GM18498 (cell line): ENCODE results near the gene ZNF827.
A peak's percentile ranks its signal among the peaks of the same experiment; 100 is the strongest.

Source experiments
- ATAC-seq: cut with Tn5 transposase; IDR thresholded peaks from one replicate; pipeline ENCODE4 v1.9.1; 2021; ENCODE audit warnings: mild to moderate bottlenecking, moderate library complexity; ENCODE audit not compliant: unreplicated experiment

The ZNF827 gene

DNA sequence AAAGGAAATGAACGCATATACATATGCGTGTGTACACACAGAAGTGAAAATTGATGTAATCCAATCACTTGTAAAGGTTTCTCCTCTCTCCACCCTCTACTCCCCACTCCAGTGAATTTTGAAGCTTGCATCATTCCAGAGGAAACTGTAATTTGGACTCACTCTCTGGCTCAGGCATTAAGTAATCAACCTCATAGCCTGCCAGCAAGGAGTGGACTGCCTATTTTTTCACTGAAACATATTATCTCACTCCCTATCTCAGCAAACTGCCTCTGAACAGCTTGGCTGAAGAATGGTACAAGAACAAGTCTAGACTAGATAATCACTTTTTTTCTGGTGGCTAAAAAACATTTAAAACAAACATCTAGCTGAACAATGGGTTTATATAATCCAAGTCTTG is 134.5 kb downstream of the ZNF827 start:
- ATAC-seq: no peak

DNA sequence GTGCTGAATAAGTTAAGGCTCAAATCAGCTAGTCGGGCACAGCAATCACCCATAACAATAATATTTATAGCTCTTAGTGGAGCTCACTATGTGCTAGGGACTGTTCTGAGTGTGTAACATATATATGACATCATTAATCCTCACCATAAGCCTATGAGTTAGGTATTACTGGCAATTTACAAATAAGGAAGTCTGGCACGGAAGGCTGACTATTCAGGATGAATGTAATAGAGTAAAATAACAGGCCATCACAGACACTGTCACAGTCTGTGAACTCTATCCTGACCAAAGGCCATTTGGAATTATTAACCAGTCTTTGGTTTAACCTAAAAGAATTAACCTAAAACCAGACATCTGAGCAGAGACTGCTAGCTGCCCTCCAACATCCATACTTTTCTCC is 139.4 kb downstream of the ZNF827 start:
- no peak for ATAC-seq

DNA sequence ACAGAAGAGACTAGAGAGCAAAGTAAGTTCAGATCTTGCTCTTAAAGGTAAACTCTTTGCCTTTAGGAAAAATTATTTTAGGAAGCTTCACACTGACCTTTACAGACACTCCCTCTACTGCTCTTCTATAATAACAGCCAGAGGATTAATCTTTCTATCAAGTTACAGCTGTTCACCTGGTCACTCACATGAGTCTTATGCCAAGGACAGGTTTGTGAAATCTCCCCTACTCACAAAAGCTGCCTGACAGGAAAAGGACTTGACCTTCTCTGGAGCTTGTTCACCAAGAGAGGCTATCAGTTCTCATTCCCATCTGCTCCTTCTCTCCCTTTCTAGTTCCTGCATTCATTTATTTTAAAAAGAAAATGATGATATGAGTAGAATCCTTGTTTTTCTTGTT is 141.3 kb downstream of the ZNF827 start:
- ATAC-seq: no peak

DNA sequence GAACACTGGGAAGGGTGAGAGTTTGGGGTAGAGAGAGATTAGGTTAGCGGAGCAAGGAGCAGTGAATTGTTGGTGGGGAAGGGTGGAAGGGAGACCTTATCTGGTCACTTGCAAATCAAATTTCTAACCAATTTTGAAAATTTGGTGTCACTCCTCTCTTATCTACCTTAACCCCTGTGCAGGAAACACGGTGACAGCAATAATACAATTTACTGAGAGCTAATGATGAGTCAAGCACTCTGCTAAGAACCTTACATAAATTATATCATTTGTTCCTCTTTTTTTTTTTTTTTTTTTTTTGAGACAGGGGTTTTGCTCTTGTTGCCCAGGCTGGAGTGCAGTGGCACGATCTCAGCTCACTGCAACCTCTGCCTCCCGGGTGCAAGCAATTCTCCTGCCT is 142.3 kb downstream of the ZNF827 start:
- ATAC-seq: no peak

DNA sequence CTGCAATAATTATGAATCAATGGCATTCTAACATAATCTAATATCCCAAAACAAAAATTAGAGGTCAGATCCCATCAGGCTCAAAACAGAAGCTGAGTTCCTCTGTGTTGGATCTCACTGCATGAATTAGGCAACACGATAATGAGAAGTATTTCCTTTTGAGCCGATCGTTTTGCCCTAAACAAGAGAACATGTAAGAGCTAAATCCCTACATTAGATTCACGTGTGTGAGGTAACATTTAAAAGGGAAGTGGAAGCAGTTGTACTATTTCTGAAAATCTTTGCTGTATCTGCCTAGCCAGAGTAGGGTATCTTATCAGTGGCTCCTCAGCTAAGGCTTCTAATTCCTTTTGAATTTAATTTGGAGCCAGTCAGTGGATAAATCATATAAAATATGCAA is 143.1 kb downstream of the ZNF827 start:
- ATAC-seq: no peak

DNA sequence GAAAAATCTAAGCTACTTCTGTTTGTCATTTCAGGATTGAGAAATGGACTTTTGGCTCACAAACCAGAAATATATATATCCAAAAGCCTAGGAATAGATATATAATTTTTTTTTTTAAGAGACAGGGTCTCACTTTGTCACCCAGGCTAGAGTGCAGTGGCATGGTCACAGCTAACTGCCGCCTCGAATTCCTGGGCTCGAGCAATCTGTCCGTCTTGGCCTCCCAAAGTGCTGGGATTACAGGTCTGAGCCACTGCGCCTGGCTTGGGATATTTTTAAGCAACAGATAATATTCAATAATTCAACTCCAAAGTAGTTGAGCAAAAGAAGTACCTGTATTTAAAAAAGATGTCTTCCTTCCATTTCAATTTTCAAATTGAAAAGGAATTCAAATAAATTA is 146.2 kb downstream of the ZNF827 start:
- ATAC-seq: no peak

DNA sequence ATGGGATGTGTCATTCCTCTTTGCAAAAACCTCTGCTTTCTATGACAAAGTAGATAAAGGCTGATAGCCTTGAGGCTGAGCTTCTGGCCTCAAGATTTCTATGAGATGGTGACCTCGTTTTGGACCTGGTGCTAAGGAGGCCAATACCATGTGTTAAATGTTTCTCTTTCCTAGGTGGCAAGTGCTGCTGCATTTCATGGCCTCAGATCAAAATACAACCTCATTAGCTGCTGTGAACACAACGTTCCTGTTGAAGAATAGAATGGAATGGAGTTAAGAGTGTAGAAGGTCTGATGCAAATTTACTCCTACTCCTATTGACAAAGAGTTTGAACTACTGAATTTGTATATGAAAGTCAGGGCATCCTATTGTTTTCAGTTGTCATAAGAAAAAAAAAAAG is 146.6 kb downstream of the ZNF827 start:
- no peak for ATAC-seq

DNA sequence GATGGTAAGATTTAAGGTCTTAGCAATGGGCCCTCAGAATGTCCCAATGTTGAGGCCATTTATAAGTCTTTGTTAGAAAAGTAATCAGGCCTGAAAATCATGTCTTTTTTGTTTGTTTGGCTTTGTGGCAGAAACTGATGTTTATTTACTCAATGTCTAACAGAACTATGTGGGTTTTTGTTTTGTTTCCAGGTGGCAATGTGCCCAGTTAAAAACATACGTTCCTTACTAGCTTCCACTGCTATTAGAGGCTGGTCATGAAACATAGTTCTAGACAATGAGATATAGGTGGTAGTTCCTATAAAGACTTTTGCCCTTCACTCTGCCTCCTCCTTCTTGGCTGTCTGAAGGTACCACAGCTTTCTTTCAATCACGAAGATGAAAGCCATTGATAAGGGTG is 149.9 kb downstream of the ZNF827 start:
- ATAC-seq: no peak

DNA sequence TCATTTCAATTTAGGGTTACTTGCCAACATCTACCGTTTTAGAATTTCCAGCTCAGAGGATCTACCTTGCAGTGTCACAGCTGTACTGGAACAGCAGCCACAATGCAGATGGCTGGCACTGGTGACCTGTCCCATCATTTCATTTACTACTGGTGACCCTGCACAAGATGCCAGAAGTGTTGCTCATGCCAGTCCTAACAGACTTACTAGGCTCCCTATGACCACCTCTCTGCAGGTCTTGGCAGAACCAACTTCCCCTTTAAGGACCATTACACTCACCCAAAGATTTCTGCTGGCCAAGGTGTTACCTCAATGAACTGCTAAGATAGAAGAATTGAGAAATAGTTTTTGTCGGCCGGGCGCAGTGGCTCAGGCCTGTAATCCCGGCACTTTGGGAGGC is 151.8 kb downstream of the ZNF827 start:
- ATAC-seq: no peak

DNA sequence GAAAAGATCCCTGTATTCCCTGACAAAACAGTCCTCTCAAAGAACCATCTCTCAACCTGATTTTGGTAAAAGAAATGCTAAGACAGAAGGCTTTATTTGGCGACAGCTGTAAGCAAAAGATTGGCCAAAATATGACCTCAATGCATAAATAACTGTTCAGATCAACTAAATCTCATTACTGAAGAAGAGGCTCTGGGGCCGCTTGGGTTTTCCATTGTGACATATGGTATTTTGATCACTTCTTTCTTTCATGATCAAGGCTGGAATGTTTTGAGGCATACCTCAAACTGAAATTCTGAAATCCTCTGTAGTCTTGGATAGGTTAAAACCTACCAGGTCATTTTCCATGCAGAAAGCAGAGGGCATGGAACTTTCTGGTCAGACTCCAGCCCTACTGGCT is 152.4 kb downstream of the ZNF827 start:
- no peak for ATAC-seq

DNA sequence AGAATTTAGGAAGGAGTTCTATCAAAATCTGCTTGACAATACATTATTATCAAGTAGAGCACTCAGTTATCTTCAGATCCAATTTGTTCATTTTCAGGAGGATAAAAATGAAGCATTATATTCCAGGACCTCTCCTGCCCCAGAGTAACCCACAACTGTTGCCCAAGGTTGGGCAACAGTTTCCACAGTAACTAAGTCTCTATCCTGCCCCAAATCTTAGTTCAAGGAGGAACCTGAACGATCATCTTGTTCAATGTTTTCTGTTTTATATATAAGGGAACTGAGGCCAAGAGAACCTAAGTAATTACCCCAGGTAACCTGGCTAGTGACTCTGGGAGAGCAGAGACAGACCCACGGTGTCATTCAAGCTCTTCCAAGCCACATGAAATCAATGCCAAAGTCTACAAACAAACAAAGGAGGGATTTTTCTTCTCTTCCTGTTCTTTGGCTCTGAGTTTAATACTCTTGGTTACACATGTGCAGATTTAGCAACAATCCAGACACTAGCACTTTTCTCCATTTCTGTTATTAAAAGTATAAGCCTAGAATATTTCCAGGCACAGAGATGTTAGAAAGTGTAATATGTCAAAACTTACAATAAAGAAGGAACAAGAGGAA is 153.1 kb downstream of the ZNF827 start:
- ATAC-seq: no peak

DNA sequence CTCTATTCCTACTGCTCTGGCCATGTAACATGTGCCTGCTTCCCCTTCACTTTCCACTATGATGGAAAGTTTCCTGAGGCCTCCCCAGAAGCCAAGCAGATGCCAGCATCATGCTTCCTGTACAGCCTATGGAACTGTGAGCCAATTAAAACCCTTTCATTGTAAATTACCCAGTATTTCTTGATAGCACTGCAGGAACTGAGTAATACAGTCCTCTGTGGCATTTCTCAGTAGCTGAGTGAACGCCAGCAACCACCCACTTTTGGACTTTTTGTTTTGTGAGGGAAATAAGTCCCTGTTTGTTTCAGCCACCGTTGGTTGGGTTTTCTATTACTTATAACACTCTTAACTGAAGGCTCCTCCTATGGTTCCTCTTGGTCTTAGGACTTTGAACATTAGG is 154.6 kb downstream of the ZNF827 start:
- no peak for ATAC-seq

DNA sequence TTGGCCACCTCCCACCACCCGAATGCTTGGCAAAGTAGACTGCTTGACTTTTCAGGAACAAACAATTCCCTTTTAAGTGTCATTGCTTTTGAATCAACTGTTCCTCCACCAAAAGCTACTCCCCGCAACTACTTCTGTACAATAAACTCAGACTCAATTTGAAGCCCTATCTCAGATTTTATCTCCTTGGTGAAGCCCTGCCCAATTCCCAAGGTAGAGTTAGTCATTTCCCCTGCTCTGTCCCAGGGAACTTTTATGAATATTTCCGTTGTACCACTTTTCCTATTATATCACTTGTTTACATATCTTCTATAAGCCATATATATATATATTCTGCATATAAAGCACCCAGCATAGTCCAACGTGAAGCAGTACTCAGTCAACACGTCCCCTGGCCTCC is 155.9 kb downstream of the ZNF827 start:
- no peak for ATAC-seq

DNA sequence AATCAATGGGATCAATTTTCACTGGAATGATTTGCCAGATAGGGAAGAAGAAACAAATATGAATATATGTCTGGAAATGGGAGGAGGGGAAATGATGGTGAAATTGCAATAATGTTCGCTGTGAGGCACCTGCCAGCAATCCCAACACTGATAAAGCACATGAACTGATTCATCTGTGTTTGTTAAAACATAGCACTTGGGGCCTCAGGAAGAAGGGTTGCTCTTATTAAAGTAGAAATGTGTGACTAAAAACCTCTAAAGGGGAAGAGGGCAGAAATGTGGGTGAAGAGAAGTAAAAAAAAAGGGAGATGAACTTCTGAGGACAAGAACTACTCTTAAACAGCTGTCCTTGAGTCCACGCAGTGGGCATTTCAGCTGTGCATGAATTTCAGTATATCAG is 157.3 kb downstream of the ZNF827 start:
- no peak for ATAC-seq

DNA sequence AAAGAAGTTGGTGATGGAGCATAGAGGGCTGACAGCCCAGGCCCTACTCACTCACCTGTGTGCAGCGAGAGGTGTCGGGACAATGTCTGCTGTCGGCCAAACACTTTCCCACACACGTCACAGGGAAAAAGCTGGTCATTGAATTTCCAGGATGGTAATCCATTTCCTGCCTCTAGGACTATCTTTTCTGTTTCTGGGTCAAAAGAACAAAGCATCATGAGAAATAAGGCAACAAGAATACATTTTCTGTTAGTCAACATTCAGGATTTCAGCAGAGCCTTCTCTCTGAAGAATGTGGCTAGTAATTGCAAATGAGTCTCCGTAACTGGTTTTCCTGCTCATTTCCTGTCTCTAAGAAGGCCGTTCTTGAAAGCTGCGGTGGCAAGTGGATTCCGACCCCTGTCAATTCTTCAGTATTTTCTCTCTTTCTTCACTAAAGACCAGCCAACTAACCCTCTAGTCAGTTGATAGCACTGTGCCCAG is 159.3 kb downstream of the ZNF827 start:
- ATAC-seq: no peak

DNA sequence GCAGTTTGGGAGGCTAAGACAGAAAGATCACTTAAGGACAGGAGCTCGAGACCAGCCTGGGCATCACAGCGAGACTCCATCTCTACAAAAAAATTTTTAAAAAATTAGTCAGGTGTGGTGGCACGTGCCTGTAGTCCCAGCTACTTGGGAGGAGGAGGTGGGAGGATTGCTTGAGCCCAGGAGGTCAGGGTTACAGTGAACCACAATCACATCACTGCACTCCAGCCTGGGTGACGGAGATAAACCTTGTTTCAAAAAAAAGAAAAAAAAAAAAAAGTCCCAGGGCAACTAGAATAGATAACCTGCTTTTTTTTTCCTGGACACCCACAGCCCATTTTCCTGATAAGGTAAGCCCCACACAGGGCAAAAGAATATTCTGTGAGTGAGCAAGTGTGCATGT is 162.4 kb downstream of the ZNF827 start:
- no peak for ATAC-seq

DNA sequence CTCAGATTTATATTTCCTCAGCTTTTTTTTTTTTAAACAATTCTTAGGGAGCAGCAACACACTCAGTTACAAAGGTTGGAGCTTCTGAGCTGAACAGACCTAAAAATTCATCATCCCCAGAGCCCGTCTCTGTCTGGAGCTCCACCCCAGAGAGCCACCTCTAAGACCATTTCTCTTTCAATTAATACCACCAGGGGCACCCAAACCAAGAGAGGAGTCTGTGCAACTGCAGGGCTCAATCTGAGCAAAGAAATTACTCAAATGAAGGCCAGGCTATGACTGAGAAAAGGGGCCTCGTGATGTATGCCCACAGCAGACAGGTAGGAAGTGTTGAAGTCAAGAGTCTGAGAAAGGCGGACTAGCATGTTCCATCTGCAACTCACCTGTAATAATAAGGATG is 163.2 kb downstream of the ZNF827 start:
- ATAC-seq: no peak

DNA sequence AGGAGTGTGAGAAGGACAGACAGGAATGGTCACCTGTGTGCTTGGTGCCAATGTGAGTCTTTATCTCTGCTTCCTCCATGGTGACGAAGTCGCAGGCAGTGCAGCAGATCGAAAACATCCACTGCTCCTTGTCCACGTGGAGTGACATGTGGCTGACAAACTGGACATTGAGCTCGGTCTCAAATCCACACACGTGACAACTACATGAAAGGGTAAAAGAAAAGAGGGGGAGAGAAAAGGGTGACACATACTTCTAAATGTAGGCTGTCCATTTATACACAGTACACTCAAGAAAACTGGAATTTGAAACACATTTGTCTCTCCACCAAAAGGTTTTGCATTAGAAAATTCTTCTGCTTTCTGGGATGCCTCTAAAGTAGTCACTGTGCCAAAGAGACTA is 164.2 kb downstream of the ZNF827 start:
- no peak for ATAC-seq

DNA sequence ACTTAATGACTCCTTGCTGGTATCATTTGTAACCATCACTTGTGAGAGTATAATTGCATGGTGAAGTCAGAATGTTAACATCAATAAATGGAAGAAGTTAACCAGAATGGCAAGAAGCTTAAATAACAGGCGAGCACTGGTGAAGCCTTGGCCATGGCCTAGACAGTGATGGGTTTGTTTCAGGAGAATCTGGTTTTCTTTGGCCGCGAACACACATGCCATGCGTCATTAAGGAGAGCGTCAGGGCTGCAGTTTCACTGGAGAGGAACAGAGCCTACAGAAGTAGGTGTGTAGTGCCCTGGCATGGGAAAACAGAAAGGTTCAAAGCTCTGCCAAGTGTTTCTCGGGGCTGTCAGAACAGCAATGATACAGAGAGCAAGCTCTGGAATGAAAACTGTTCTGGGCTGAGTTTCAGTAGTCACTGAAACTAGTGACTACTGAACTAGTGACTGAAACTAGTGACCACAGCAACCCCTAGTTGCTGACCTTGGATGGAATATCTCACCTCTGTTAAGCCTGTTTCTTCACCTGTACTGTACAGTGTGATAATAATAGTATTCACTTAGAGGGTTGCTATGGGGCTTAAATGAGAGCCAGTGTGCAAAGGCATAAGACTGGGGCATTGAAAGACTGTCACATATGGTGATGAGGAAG is 164.9 kb downstream of the ZNF827 start:
- peak; percentile 94 for ATAC-seq

DNA sequence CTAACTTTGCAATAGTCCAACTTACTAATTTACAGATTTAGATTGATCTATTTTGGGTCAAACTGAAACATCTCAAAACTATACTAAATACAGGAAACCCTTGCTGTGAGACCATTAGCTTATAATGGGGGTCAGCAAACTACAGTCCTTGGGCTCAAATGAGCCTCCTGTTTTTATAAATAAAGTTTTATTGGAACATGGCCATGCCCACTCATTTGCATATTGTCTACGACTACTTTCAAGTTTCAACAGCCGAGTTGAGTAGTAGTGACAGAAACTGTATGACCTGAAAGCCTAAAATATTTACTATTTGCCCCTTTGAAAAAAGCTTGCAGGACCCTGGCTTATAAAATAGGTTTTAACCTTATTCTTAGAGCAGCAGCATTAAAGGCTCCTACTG is 166.3 kb downstream of the ZNF827 start:
- no peak for ATAC-seq

DNA sequence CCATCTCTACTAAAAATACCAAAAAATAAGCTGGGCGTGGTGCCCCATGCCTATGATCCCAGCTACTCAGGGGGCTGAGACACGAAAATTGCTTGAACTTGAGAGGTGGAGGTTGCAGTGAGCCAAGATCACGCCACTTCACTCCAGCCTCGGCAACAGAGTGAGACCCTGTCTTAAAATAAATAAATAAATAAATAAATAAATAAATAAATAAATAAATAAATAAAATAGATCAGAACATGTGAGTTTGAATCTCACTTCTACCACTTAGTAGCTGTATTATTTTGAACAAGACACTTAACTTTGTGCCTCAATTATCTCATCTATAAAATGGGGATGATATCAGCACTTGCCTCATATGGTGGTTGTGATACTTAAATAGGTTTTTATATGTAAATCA is 168.5 kb downstream of the ZNF827 start:
- no peak for ATAC-seq

DNA sequence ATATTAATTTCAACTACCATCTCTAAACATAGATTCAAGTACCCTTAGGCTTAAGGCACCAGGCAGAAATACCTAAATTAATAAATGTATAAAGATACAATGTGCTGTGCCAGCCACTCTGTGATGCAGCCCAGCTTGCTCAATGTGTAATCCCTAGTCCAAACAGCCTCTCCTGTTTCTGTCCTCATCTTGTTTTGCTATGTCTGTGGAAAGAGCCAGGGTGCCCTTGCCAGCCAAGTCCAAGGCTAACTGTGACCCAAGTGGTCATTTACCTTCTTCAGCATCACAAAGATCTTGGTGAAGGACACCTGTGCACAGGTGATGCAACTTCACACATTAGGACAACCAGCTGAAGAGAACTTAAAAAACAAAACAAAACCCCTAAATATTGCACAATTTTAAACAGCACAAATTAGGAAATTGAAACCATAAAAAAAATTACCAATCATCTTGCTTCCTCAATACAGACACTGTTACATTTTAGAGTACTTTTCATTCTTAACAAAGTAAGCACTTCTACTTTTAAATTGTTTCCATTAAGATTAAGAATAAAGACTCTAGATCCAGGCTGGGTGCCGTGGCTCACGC is 169.1 kb downstream of the ZNF827 start:
- no peak for ATAC-seq

DNA sequence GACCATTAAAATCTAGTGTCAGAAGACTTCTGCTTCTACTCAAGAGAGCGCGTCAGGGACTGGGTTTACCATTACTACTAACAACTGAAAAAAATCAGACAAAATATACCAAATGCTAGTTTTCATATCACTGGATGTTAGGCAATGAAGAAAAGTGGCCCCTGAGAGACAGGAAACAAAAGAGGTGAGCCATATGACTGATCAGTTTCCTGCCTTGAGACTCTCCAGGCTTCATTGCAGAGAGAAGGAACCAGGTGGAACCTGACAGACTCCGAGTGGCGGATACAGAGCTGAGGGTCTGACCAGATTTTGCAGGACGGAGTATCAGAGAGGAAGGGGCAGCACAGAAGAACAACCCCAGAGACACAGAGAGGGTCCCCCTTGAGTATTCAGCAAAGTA is 172.3 kb downstream of the ZNF827 start:
- no peak for ATAC-seq
